ENCODE data around the gene MACROD2.
"Not testable (repeated sequence)": the region's sequence is repeated elsewhere in the genome, so short reads cannot be mapped to it uniquely, and the experiment has no call there.

Gene MACROD2

GRCh38 chr20:14197097-14197496, 201.8 kb downstream of the MACROD2 start:
- DNase-seq, result no peak

GRCh38 chr20:14198416-14198815, 203.1 kb downstream of the MACROD2 start:
- no peak for DNase-seq

- DNase-seq, result no peak
Observed at GRCh38 chr20:14199111-14199510, 203.8 kb downstream of the MACROD2 start.

DNA sequence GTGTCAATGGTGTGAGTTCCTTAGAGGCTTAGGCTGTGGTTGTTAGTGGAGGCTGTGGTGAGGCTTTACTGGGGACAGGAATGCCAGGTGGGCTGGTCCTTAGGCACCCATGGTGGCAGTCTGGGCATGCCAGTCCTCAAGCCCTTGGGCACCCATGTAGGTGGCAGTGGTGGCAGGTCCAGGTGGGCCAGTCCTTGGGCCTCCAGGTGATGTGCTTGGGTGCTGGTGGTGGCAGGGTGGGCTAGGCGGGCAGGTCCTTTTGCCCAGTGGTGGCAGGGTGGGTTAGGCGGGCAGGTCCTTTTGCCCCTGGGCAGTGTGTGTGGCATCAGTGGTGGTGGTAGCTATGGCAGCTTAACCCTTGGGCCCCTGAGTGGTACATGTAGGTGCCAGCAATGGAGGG, 208.3 kb downstream of the MACROD2 start:
- no peak for DNase-seq

- DNase-seq, result no peak
Observed at GRCh38 chr20:14207591-14207990, 212.3 kb downstream of the MACROD2 start.

DNA sequence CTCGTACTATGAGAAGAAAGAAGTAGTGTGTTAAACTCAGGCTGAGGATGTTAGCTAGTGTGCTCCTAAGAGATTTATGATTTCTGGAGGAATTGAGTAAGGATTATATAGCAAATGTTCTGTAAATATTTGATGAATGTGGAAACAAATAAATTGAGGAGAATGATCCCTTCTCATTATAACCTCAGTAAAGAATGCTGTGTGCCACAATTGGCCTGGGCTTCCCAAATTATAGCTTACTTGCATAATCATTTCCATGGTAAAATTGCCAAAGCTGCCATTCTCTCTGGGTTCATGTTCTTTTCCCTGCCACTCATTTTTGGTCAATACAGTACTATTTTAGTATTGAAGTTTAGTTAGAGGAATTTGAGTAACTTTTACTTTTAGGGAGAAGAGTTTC, 213.6 kb downstream of the MACROD2 start:
- no peak for DNase-seq

- DNase-seq, result no peak
Observed at GRCh38 chr20:14210146-14210545, 214.8 kb downstream of the MACROD2 start.

DNA sequence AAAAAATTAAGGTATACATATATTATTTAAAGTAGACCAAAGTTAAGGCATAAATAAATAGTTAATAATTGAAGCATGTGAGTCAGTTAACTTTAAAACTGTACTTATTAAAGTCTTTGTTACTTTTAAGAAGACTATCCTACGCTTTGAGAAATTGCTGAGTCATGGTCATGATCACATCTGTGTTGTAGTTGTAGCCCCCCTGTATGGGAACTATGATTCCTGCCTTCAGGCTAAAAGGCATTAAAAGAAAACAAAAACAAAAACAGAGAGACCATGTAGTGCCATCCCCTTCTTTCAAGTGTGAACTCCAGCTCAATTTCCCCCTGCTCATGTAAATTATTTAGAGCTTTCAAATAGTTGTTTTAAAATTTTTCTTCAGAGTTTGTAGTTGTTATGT, 218.7 kb downstream of the MACROD2 start:
- DNase-seq, result no peak

DNA sequence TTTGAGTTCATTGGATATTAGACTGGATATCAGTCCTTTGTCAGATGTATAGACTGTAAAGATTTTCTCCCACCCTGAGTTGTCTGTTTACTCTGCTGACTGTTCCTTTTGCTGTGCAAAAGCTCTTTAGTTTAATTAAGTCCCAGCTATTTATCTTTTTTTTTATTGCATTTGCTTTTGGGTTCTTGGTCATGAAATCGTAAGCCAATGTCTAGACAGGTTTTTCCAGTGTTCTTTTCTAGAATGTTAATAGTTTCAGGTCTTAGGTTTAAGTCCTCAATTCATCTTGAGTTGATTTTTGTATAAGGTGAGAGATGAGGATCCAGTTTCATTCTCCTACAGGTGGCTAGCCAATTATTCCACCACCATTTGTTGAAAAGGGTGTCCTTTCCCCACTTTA, 220.6 kb downstream of the MACROD2 start:
- DNase-seq, result not testable (repeated sequence)

DNA sequence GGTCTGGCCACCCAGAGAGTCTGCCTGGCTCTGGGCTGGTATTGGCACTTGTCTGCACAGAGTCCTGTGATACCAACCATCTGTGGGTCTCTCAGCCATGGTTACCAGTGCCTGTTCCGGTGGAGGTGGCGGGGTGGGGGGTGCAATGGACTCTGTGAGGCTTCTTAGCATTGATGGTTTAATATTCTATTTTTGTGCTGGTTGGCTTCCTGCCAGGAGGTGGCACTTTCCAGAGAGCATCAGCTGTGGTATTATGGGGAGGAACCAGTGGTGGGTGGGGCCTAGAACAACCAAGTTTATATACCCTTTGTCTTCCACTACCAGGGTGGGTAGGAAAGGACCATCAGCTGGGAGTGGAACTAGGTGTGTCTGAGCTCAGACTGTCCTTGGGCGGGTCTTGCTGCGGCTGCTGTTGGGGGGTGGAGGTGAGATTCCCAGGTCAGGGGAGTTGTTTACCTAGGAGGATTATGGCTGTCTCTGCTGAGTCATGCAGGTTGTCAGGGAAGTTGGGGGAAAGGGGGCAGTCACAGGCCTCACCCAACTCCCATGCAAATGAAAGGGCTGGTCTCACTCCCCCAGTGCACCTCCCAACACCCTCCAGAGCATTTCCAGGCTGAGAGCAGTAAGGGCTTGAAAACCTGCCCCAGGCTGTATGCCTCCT, 224.6 kb downstream of the MACROD2 start:
- DNase-seq, result no peak

DNA sequence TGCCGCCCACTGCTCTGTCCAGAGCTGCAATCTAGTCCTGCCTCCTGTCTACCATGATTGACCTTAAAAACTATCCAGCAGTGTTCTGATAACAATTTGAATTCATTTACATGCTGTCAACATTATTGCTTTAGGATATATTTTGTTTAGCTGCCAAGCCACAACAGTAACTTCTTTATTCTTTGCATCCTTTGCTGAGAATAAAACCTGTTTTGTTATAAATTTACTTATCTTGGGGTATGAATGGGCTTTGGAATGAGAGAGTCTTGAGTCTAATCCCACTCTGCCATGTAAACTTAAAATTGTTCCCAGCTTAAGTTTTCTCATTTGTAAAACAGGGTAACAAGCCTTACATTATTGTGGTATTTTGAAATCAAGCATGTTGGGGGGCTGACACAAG, 225.7 kb downstream of the MACROD2 start:
- no peak for DNase-seq

GRCh38 chr20:14223806-14224205, 228.5 kb downstream of the MACROD2 start:
- DNase-seq, result no peak

- not testable (repeated sequence) for DNase-seq
Observed at GRCh38 chr20:14226051-14227049, 231.0 kb downstream of the MACROD2 start.

DNA sequence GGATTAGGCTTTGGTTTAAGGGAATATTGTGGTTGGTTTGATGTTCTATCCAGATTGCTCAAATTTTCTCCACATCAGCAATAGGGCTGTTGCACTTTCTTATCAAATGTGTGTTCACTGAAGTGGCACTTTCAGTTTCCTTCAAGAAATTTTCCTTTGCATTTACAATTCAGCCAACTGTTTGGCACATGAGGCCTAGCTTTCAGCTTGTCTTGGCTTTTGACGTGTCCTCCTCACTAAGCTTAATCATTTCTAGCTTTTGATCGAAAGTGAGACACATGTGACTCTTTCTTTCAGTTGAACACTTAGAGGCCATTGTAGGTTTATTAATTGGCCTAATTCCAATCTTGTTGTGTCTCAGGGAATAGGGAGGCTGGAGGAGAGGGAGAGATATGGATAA, 237.3 kb downstream of the MACROD2 start:
- DNase-seq, result no peak

DNA sequence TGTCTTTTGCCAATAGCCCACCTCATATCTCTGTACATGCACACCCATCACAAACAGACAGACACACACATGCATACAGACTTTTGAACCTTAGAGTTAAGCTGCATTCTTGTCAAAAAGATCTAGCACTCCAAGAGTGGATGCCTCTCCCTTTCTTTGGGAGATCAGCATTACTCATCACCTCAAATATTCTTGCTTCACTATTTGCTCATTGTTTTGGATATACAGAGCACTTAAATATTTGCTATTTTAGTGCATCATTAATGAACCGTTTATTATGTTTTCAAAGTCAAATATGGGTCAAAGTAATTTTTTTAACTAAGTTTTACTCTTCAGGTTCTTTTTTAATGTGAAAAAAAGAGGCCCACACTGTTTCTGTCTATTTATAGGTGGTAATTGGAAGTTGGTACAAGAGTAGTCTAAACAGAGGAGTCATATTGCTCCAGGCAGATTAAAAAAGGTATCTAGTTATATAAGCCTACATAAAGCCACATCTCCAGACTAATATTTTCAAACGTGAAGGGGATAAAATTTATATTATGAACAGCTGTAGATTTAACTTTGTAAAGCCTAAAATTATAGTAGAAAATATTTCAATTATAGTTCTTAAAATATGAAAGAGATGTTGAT, 239.5 kb downstream of the MACROD2 start:
- no peak for DNase-seq

DNA sequence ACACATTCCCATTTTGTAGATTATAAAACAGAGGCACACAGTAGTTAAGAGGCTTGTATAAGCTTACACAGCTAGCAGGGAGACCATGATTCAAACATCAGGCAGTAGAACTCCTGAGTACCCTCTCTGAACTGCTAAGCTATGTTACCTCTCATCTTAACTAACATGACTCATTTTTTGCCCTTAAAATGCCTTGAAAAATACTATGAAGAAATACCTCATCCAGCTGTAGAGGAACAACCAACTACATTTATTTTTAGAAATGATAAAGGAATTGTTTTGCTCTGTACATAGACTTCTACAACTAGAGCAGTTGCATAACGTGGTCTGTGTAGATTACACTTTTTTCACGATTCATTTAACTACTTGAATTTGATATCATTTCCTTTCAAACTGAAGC, 240.0 kb downstream of the MACROD2 start:
- DNase-seq, result no peak

- no peak for DNase-seq
Observed at GRCh38 chr20:14245368-14245970, 250.2 kb downstream of the MACROD2 start.

DNA sequence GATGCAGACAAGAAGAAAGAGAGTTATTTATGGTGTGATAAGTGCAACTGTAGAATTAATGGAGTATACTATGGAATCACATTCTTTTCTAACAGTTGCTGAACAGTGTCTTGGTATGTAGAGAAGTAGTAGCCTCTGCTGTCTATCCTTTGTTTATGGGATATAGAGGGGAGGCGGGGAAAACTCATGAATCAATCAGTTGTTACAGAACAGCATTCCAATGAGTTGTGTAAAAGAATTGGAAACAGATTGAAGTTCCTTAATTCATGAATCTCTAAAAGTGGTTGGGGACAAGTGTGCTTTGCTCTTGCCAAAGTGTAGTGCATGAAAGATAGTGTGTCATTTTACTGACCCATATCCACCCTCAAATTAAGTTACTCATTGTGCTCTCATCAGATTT, 264.4 kb downstream of the MACROD2 start:
- no peak for DNase-seq

DNA sequence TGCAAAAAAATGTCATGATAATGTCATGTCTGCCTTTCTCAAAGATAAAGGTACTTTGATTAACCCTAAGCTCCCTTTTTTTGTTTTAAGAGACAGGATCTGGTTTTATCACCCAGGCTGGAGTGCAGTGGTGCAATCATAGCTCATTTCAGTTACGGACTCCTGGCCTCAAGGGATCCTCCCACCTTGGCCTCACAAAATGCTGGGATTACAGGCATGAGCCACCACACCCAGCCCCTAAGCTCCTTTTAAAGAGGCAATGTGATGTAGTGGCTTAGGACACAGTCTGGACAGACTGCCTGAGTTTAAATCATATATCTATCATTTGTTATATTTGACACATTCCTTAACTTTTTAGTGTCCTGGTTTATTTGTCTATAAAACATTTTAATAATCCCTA, 265.1 kb downstream of the MACROD2 start:
- DNase-seq, result no peak

DNA sequence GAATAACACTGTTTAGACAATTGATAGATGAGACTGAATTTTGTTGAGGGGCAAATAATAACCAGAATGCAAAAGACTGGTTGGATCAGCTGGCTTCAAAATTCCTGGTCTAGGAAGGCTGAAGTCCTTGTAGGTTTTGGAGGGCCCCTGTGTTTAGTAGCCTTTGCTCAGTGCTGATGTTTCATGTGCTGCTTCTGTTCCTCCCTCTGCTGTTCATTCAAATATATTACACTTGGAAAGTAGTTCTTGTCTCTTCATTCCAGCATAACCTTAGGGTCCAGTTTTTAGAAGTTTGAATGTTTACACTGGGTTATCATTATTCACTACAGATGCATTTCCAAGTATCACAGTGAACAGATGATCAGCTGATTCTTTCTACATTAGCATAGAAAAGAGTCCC, 269.6 kb downstream of the MACROD2 start:
- no peak for DNase-seq

- DNase-seq, result no peak
Observed at GRCh38 chr20:14266246-14266645, 270.9 kb downstream of the MACROD2 start.

GRCh38 chr20:14270751-14271150, 275.4 kb downstream of the MACROD2 start:
- not testable (repeated sequence) for DNase-seq

- no peak for DNase-seq
Observed at GRCh38 chr20:14282140-14282539, 286.8 kb downstream of the MACROD2 start.
